Choroid plexus epithelial cell (primary cell): Measurements from ENCODE around the gene OSTN.

Source experiments
- DNase-seq: peaks from one replicate; pipeline ENCODE4 v3.0.0-alpha.2; 2010; ENCODE audit warnings: low read depth
- H3K4me3 ChIP-seq: 2 replicates; pipeline ENCODE4 v1.5.1; 2011; ENCODE audit warnings: low read depth, mild to moderate bottlenecking, control low read depth, low read length, moderate library complexity
- CTCF ChIP-seq: conservative IDR thresholded peaks from 2 replicates; pipeline ENCODE4 v1.5.1; 2011; ENCODE audit warnings: low read depth, mild to moderate bottlenecking, control low read depth, inconsistent platforms, low read length, moderate library complexity

OSTN gene

DNA sequence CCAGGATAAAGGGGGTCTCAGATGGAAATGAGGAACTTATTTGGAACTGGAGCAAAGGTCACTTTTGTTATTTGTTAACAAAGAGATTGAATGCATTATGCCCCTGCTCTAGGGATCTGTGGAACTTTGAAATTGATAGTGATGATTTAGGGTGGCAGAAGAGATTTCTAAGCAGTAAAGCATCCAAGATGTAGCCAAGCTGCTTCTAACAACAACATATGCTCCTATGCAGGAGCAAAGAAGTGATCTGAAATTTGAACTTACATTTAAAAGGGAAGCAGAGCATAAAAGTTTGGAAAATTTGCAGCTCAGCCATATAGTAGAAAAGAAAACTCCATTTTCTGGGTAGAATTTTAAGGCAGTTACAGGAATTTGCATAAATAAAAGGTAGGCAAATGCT is 99.8 kb downstream of the OSTN start:
- DNase-seq = no peak
- H3K4me3 ChIP-seq = no peak overlapping the region
- TF ChIP-seq CTCF = no peak

GRCh38 chr3:191300422-191300821 is 101.4 kb downstream of the OSTN start:
- H3K4me3 ChIP-seq = no peak overlapping the region
- DNase-seq = no peak
- TF ChIP-seq CTCF = no peak

DNA sequence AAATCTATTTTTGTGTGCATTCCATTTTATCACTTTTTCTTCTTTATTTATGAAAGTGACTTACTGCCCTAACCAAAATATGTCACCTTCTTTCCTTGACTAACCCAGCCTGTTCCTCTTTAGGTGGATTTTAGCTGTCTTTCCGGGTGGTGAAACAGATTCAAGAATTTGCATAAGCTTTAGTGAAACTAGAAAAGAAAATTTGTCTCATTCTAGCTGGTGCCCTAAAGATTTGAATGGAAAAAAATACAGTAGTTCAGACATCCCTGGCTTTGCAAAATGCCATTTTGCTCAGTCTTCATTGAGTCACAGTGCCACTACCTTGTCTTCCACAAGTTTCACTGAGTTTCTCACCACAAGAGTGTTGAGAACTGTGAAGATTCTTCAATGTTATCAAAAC is 102.0 kb downstream of the OSTN start:
- no peak overlapping the region for H3K4me3 ChIP-seq
- no peak for TF ChIP-seq CTCF
- no peak for DNase-seq

GRCh38 chr3:191301782-191302411 is 102.9 kb downstream of the OSTN start:
- DNase-seq = no peak
- H3K4me3 ChIP-seq = no peak overlapping the region
- no peak for TF ChIP-seq CTCF

DNA sequence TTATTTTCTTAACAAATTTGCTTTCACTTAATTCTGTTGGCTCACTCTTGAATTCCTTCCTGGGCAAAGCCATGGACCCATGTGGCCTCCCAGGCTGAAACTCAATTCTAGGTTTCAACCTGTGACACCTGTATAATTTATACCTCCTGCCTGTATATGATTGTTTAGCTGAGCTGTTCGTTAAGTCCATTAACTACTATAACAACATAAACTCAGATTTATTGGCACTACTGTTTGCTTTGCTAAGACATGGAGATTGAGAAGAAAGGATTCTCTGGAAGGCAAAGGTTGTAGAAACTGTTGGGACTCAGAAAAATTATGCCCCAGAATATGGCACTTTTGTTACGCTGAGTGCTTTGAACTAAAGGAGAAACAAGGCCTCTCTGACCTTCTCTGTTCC is 103.4 kb downstream of the OSTN start:
- DNase-seq = no peak
- no peak for TF ChIP-seq CTCF
- H3K4me3 ChIP-seq = no peak overlapping the region

DNA sequence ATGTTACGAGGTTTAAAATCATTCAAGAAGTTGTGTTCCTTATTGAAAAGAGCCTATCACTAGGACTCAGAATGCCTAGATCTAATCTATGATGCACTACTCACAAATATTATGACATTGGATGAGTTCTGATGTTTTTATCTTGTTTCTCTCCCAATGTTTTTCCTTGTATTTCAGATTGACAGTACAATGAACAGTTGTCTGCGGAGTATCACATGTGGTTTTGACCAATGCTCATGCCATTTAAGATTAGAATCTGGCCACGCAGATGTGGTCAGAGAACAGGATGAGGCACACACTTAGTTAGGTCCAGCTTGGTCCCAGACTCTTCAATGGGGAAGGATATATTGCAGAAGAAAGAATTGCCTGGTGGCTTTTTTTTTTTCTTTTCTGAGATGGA is 104.6 kb downstream of the OSTN start:
- TF ChIP-seq CTCF = no peak
- no peak for DNase-seq

DNA sequence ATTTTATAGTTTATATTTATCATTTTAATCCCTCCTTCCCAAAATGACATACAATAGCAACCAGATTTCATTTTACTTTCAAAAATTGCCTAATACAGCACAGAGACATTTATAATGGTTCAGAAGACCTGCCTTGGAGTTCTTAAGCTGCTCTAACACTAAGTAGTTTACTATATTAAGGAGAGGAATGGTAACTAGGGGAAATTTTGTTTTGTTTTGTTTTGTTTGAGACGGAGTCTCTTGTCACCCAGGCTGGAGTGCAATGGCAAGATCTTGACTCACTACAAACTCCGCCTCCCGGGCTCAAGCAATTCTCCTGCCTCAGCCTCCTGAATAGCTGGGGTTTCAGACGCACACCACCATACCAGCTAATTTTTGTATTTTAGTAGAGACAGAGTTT is 107.4 kb downstream of the OSTN start:
- DNase-seq = no peak
- H3K4me3 ChIP-seq = no peak overlapping the region
- TF ChIP-seq CTCF = no peak

More for the DNA sequence above, 104.6 kb downstream of the OSTN start:
- no peak overlapping the region for H3K4me3 ChIP-seq
